ENCODE measurements around the gene TRAPPC12.

GRCh38 chr2:3387011-3387410 lies 7.5 kb downstream of the TRAPPC12 start:
- TF ChIP-seq, protein P1, sequence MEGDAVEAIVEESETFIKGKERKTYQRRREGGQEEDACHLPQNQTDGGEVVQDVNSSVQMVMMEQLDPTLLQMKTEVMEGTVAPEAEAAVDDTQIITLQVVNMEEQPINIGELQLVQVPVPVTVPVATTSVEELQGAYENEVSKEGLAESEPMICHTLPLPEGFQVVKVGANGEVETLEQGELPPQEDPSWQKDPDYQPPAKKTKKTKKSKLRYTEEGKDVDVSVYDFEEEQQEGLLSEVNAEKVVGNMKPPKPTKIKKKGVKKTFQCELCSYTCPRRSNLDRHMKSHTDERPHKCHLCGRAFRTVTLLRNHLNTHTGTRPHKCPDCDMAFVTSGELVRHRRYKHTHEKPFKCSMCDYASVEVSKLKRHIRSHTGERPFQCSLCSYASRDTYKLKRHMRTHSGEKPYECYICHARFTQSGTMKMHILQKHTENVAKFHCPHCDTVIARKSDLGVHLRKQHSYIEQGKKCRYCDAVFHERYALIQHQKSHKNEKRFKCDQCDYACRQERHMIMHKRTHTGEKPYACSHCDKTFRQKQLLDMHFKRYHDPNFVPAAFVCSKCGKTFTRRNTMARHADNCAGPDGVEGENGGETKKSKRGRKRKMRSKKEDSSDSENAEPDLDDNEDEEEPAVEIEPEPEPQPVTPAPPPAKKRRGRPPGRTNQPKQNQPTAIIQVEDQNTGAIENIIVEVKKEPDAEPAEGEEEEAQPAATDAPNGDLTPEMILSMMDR (IDR thresholded peaks at IDR 0.05) = no peak
- TF ChIP-seq POLR2A (IDR thresholded peaks at IDR 0.05) = no peak
- no peak for TF ChIP-seq POLR2AphosphoS5 (IDR thresholded peaks at IDR 0.05; ENCODE audit: insufficient read depth in 1 of 2, low read depth in 1 of 2)

All from vagina (tissue), 2 donors.